Activated naive CD4-positive, alpha-beta T cell treated with anti-CD3 and anti-CD28 coated beads for 36 hours (primary cell): ENCODE measurements around the gene GIT2. TPM values are rescaled to one million over a fixed set of nuclear protein-coding genes. Genes with fewer than 3 reads are reported as not detected.
A peak's percentile ranks its signal among the peaks of the same experiment; 100 is the strongest.
"Not testable (repeated sequence)": the region's sequence is repeated elsewhere in the genome, so short reads cannot be mapped to it uniquely, and the experiment has no call there.

Experiments used
- CTCF ChIA-PET: fragments of 350-600 bp; sonication (Branson Sonifier 250); formaldehyde crosslinking; loops from one replicate; lab custom pipeline; 2021; ENCODE audit warnings: antibody characterized with exemption; lab: Charles Lee
- DNase-seq: peaks from one replicate; pipeline ENCODE4 v3.0.0-alpha.2; 2020
- H3K27ac Mint-ChIP-seq: one replicate; pipeline ENCODE4 v1.8.0; 2021; ENCODE audit warnings: mild to moderate bottlenecking, mixed read lengths
- H3K27me3 Mint-ChIP-seq: one replicate; pipeline ENCODE4 v1.8.0; 2021; ENCODE audit warnings: low read depth, mixed read lengths
- H3K36me3 Mint-ChIP-seq: one replicate; pipeline ENCODE4 v1.8.0; 2021; ENCODE audit warnings: low read depth, mixed read lengths
- H3K4me1 Mint-ChIP-seq: one replicate; pipeline ENCODE4 v1.8.0; 2021; ENCODE audit warnings: low read depth, mixed read lengths
- H3K4me3 Mint-ChIP-seq: one replicate; pipeline ENCODE4 v1.8.0; 2021; ENCODE audit warnings: mild to moderate bottlenecking, moderate library complexity, mixed read lengths
- H3K9me3 Mint-ChIP-seq: one replicate; pipeline ENCODE4 v1.8.0; 2021; ENCODE audit warnings: mixed read lengths
- intact Hi-C: fragments of 100-400 bp; cut with micrococcal nuclease; formaldehyde crosslinking; loops from one replicate; pipeline ENCODE4 v1.15.1; 2023
- total RNA-seq, 2 experiments: library from RNA; stranded (reverse); gene quantifications; one replicate each; pipeline ENCODE4 v1.2.3, GENCODE V29; 2021

Gene GIT2
- total RNA-seq, 2 experiments from 2014 or later, result 40.2 to 41.6 TPM

GRCh38 chr12:109989380-109989779 lies 6.8 kb downstream of the GIT2 start:
- H3K4me1 Mint-ChIP-seq, result peaks cover 67% of the 10 kb centered on the region
- peak overlapping the region; percentile 60 for H3K27ac Mint-ChIP-seq
- no peaks in the 10 kb centered on the region for H3K9me3 Mint-ChIP-seq
- intact Hi-C loops, result loop anchor here (5.0 kb wide), 1 partner anchor 1297 kb away; no protein-coding TSS in a partner anchor
- no peaks in the 10 kb centered on the region for H3K27me3 Mint-ChIP-seq
- no peak for DNase-seq
- H3K4me3 Mint-ChIP-seq, result no peak overlapping the region
- CTCF ChIA-PET, result no interaction called here
- H3K36me3 Mint-ChIP-seq, result peaks cover 41% of the 10 kb centered on the region

- no peak for DNase-seq
- Mint-ChIP-seq H3K4me3 (no peak overlapping the region), H3K4me1 (peaks cover 63% of the 10 kb centered on the region), H3K27me3 (no peaks in the 10 kb centered on the region), H3K36me3 (peaks cover 42% of the 10 kb centered on the region), H3K9me3 (no peaks in the 10 kb centered on the region), H3K27ac (peak overlapping the region; percentile 60)
- CTCF ChIA-PET, result no interaction called here
- intact Hi-C loops, result loop anchor here (5.0 kb wide), 1 partner anchor 1297 kb away; no protein-coding TSS in a partner anchor
Observed at GRCh38 chr12:109988903-109989302, 7.3 kb downstream of the GIT2 start.

- H3K27ac Mint-ChIP-seq, result peak overlapping the region; percentile 84
- H3K4me3 Mint-ChIP-seq, result no peak overlapping the region
Observed at GRCh38 chr12:109988274-109988673, 7.9 kb downstream of the GIT2 start.

GRCh38 chr12:109987615-109988014 lies 8.6 kb downstream of the GIT2 start:
- DNase-seq, result peak; percentile 69
- peaks cover 51% of the 10 kb centered on the region for H3K36me3 Mint-ChIP-seq
- CTCF ChIA-PET, result interaction anchor here (0.7 kb wide), 1 partner anchor 48 kb away, joined by 3 read pairs; no protein-coding TSS in a partner anchor
- H3K4me3 Mint-ChIP-seq, result no peak overlapping the region
- no peaks in the 10 kb centered on the region for H3K9me3 Mint-ChIP-seq
- H3K4me1 Mint-ChIP-seq, result peaks cover 61% of the 10 kb centered on the region
- H3K27me3 Mint-ChIP-seq, result no peaks in the 10 kb centered on the region
- peak overlapping the region; percentile 84 for H3K27ac Mint-ChIP-seq
- intact Hi-C loops, result loop anchor here (1.0 to 5.0 kb wide), 7 partner anchors 8 to 1295 kb away; partner anchors contain the start of gene GIT2

More at GRCh38 chr12:109988274-109988673, 7.9 kb downstream of the GIT2 start:
- no peaks in the 10 kb centered on the region for H3K27me3 Mint-ChIP-seq
- intact Hi-C loops, result loop anchor here (5.0 kb wide), 1 partner anchor 1296 kb away; no protein-coding TSS in a partner anchor
- DNase-seq, result no peak
- peaks cover 63% of the 10 kb centered on the region for H3K4me1 Mint-ChIP-seq
- H3K36me3 Mint-ChIP-seq, result peaks cover 47% of the 10 kb centered on the region
- CTCF ChIA-PET, result interaction anchor here (0.6 kb wide), 1 partner anchor 13 kb away, joined by 3 read pairs; no protein-coding TSS in a partner anchor
- no peaks in the 10 kb centered on the region for H3K9me3 Mint-ChIP-seq

- peaks cover 55% of the 10 kb centered on the region for H3K36me3 Mint-ChIP-seq
- intact Hi-C loops, result loop anchor here (2.0 to 5.0 kb wide), 2 partner anchors 593 to 1294 kb away; no protein-coding TSS in a partner anchor
- H3K4me3 Mint-ChIP-seq, H3K27ac Mint-ChIP-seq, H3K9me3 Mint-ChIP-seq, DNase-seq, H3K27me3 Mint-ChIP-seq: not testable (repeated sequence)
- peaks cover 64% of the 10 kb centered on the region for H3K4me1 Mint-ChIP-seq
- CTCF ChIA-PET, result interaction anchor here (1.2 kb wide), 1 partner anchor 18 kb away, joined by 3 read pairs; no protein-coding TSS in a partner anchor
Observed at GRCh38 chr12:109986236-109986635, 9.9 kb downstream of the GIT2 start.

- Mint-ChIP-seq H3K27ac (no peak overlapping the region), H3K36me3 (peaks cover 60% of the 10 kb centered on the region), H3K4me3 (no peak overlapping the region), H3K27me3 (no peaks in the 10 kb centered on the region), H3K9me3 (peaks cover 4% of the 10 kb centered on the region), H3K4me1 (peaks cover 69% of the 10 kb centered on the region)
- intact Hi-C loops, result no loop called here
- DNase-seq, result no peak
- CTCF ChIA-PET, result no interaction called here
Observed at GRCh38 chr12:109983432-109984142, 12.6 kb downstream of the GIT2 start.

- CTCF ChIA-PET, result no interaction called here
- no peaks in the 10 kb centered on the region for H3K27me3 Mint-ChIP-seq
- no peak overlapping the region for H3K27ac Mint-ChIP-seq
- H3K36me3 Mint-ChIP-seq, result peaks cover 65% of the 10 kb centered on the region
- intact Hi-C loops, result no loop called here
- peaks cover 66% of the 10 kb centered on the region for H3K4me1 Mint-ChIP-seq
- H3K9me3 Mint-ChIP-seq, result peaks cover 8% of the 10 kb centered on the region
- no peak for DNase-seq
- no peak overlapping the region for H3K4me3 Mint-ChIP-seq
Observed at GRCh38 chr12:109982210-109982609, 14.0 kb downstream of the GIT2 start.

- peaks cover 68% of the 10 kb centered on the region for H3K4me1 Mint-ChIP-seq
- peaks cover 8% of the 10 kb centered on the region for H3K9me3 Mint-ChIP-seq
- no peak overlapping the region for H3K4me3 Mint-ChIP-seq
- peaks cover 73% of the 10 kb centered on the region for H3K36me3 Mint-ChIP-seq
- peak overlapping the region; percentile 82 for H3K27ac Mint-ChIP-seq
- H3K27me3 Mint-ChIP-seq, result no peaks in the 10 kb centered on the region
- CTCF ChIA-PET, result interaction anchor here (0.6 to 0.8 kb wide), 2 partner anchors 16 to 146 kb away, joined by 3 to 4 read pairs; no protein-coding TSS in a partner anchor
- DNase-seq, result peak; percentile 90
- intact Hi-C loops, result loop anchor here (1.0 to 2.0 kb wide), 4 partner anchors 13 to 93 kb away; no protein-coding TSS in a partner anchor
Observed at GRCh38 chr12:109981311-109981710, 14.9 kb downstream of the GIT2 start.

- no peak for DNase-seq
- H3K27me3 Mint-ChIP-seq, result no peaks in the 10 kb centered on the region
- intact Hi-C loops, result loop anchor here (1.0 to 5.0 kb wide), 2 partner anchors 14 to 34 kb away; no protein-coding TSS in a partner anchor
- peaks cover 23% of the 10 kb centered on the region for H3K4me1 Mint-ChIP-seq
- H3K36me3 Mint-ChIP-seq, result peaks cover 54% of the 10 kb centered on the region
- peaks cover 4% of the 10 kb centered on the region for H3K9me3 Mint-ChIP-seq
- CTCF ChIA-PET, result interaction anchor here (0.7 to 1.0 kb wide), 2 partner anchors 32 to 193 kb away, joined by 5 to 7 read pairs; no protein-coding TSS in a partner anchor
- H3K27ac Mint-ChIP-seq, result no peak overlapping the region
- no peak overlapping the region for H3K4me3 Mint-ChIP-seq
Observed at GRCh38 chr12:109972821-109973220, 23.3 kb downstream of the GIT2 start.

- DNase-seq, result no peak
- Mint-ChIP-seq H3K9me3 (no peaks in the 10 kb centered on the region), H3K4me1 (peaks cover 19% of the 10 kb centered on the region), H3K27ac (no peak overlapping the region), H3K27me3 (no peaks in the 10 kb centered on the region), H3K36me3 (peaks cover 42% of the 10 kb centered on the region), H3K4me3 (no peak overlapping the region)
- intact Hi-C loops, result no loop called here
- CTCF ChIA-PET, result interaction anchor here (1.2 kb wide), 1 partner anchor 36 kb away, joined by 3 read pairs; no protein-coding TSS in a partner anchor
Observed at GRCh38 chr12:109968801-109969200, 27.4 kb downstream of the GIT2 start.

GRCh38 chr12:109968032-109968420 lies 28.1 kb downstream of the GIT2 start:
- no peaks in the 10 kb centered on the region for H3K27me3 Mint-ChIP-seq
- no peak overlapping the region for H3K4me3 Mint-ChIP-seq
- DNase-seq, result no peak
- H3K27ac Mint-ChIP-seq, result no peak overlapping the region
- H3K4me1 Mint-ChIP-seq, result peaks cover 11% of the 10 kb centered on the region
- no peaks in the 10 kb centered on the region for H3K9me3 Mint-ChIP-seq
- CTCF ChIA-PET, result interaction anchor here (0.6 to 1.5 kb wide), 3 partner anchors 36 to 79 kb away, joined by 3 to 4 read pairs (median 3); no protein-coding TSS in a partner anchor
- intact Hi-C loops, result no loop called here
- peaks cover 35% of the 10 kb centered on the region for H3K36me3 Mint-ChIP-seq

GRCh38 chr12:109967383-109968031 lies 28.7 kb downstream of the GIT2 start:
- no peak overlapping the region for H3K4me3 Mint-ChIP-seq
- peaks cover 11% of the 10 kb centered on the region for H3K4me1 Mint-ChIP-seq
- peaks cover 33% of the 10 kb centered on the region for H3K36me3 Mint-ChIP-seq
- CTCF ChIA-PET, result interaction anchor here (1.2 to 1.5 kb wide), 2 partner anchors 37 to 46 kb away, joined by 3 read pairs; no protein-coding TSS in a partner anchor
- no peak for DNase-seq
- no peaks in the 10 kb centered on the region for H3K27me3 Mint-ChIP-seq
- intact Hi-C loops, result no loop called here
- no peaks in the 10 kb centered on the region for H3K9me3 Mint-ChIP-seq
- no peak overlapping the region for H3K27ac Mint-ChIP-seq
